Testis (tissue), 3 donors: ENCODE results near the gene RNF183. TPM values are rescaled to one million over a fixed set of nuclear protein-coding genes. Genes with fewer than 3 reads are reported as not detected.

Experiments
- DNase-seq: peaks from one replicate; pipeline ENCODE4 v3.0.0-alpha.2; 2019
- H3K27ac ChIP-seq, 2 donors: fragments of 200-600 bp; sonication (generic); one replicate each; pipeline ENCODE4 v1.5.1; 2019
- H3K27me3 ChIP-seq: fragments of 200-600 bp; sonication (generic); one replicate; pipeline ENCODE4 v1.5.1; 2019
- H3K36me3 ChIP-seq: fragments of 200-600 bp; sonication (generic); one replicate; pipeline ENCODE4 v1.5.1; 2017; ENCODE audit warnings: low read depth; ENCODE audit errors: missing control alignments
- H3K4me1 ChIP-seq: fragments of 200-600 bp; sonication (generic); one replicate; pipeline ENCODE4 v1.5.1; 2019
- H3K4me3 ChIP-seq, 2 donors: fragments of 200-600 bp; sonication (generic); one replicate each; pipeline ENCODE4 v1.5.1; 2017 to 2019
- H3K9me3 ChIP-seq: fragments of 200-600 bp; sonication (generic); one replicate; pipeline ENCODE4 v1.5.1; 2017
- POLR2A ChIP-seq: fragments of 450-650 bp; IDR thresholded peaks from one replicate; pipeline ENCODE4 v1.6.1; 2017; ENCODE audit warnings: antibody characterized with exemption, mild to moderate bottlenecking, moderate library complexity
- WGBS, 2 donors: methylation state at CpG; one replicate each; pipeline ENCODE4 v1.1.5; 2018; 5-methylcytosine and 5-hydroxymethylcytosine counted together
- intact Hi-C: fragments of 100-400 bp; cut with DNase I; formaldehyde crosslinking; loops from one replicate; pipeline ENCODE4 v1.15.1; 2023; ENCODE audit warnings: low total_unique reads
- polyA plus RNA-seq: library from polyadenylated mRNA; stranded (reverse); fragments of 350-450 nt; fragmentation: Illumina TruSeq; extraction: RNeasy Lipid Tissue Mini Kit (QIAGEN cat#74804); gene quantifications from one replicate; pipeline ENCODE4 v1.2.3, GENCODE V29; 2014; ENCODE audit warnings: low read depth, low replicate concordance; ENCODE audit not compliant: insufficient read depth
- total RNA-seq, 2 donors: library from RNA; depleted of rRNA; stranded (reverse); fragments of >200 nt; gene quantifications; one replicate each; pipeline ENCODE4 v1.2.3, GENCODE V29; 2016
- TF ChIP-seq, protein P1 (sequence below), 3 experiments: fragments of 450-650 bp in 2 of 3; fragments of 200-600 bp in 1 of 3; sonication (generic) in 1 of 3; IDR thresholded peaks; one replicate each; pipeline ENCODE4 v1.5.1; 2016 to 2019; ENCODE audit warnings: antibody characterized with exemption in 3 of 3, mild to moderate bottlenecking in 2 of 3, moderate library complexity in 1 of 3

The RNF183 gene
- total and polyA plus RNA-seq, 3 donors from 2014 or later: 1.7 to 7.5 (median 1.9) TPM

DNA sequence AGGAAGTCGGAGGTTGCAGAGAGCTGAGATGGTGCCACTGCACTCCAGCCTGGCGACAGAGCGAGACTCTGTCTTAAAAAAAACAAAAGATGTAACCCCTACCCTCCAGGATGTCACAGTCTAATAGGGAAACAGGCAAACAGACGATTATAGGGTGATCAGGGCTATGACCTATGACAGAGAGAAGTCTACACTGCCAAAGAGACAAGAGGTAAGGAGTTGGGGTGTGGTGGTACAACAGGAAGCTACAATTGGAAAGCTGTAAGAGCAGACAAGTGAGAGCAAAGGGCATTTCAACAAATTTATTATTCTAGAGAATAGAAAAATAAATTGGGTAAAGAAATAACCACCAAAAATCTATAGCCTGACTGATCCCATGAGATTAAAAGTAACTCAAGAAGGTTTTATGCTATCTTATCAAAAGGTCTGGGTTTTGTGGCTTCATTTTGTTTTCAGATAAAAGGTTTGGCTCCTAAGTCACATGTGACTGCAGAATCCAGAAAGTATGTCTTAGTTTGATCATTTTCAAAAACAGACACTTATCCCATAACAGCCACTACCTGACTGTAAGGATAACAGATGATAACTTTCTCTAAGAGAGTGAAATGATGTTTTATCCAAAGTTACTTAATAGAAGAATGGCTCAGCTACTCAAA lies 35.1 kb downstream of the RNF183 start:
- no peak overlapping the region for H3K27ac ChIP-seq
- TF ChIP-seq, protein P1, sequence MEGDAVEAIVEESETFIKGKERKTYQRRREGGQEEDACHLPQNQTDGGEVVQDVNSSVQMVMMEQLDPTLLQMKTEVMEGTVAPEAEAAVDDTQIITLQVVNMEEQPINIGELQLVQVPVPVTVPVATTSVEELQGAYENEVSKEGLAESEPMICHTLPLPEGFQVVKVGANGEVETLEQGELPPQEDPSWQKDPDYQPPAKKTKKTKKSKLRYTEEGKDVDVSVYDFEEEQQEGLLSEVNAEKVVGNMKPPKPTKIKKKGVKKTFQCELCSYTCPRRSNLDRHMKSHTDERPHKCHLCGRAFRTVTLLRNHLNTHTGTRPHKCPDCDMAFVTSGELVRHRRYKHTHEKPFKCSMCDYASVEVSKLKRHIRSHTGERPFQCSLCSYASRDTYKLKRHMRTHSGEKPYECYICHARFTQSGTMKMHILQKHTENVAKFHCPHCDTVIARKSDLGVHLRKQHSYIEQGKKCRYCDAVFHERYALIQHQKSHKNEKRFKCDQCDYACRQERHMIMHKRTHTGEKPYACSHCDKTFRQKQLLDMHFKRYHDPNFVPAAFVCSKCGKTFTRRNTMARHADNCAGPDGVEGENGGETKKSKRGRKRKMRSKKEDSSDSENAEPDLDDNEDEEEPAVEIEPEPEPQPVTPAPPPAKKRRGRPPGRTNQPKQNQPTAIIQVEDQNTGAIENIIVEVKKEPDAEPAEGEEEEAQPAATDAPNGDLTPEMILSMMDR (IDR thresholded peaks at IDR 0.05): no peak
- intact Hi-C loops: loop anchor here (5.0 kb wide), 1 partner anchor 46 kb away; the partner anchor contains the start of genes FKBP15 and SLC31A1
- H3K27me3 ChIP-seq: no peaks in the 10 kb centered on the region
- H3K9me3 ChIP-seq: no peaks in the 10 kb centered on the region
- 88 to 91% methylated on average over 4 of the region's 4 CpGs for WGBS, 2 donors
- H3K4me1 ChIP-seq: no peaks in the 10 kb centered on the region
- H3K4me3 ChIP-seq: no peak overlapping the region
- DNase-seq: no peak
- peaks cover 4% of the 10 kb centered on the region for H3K36me3 ChIP-seq

DNA sequence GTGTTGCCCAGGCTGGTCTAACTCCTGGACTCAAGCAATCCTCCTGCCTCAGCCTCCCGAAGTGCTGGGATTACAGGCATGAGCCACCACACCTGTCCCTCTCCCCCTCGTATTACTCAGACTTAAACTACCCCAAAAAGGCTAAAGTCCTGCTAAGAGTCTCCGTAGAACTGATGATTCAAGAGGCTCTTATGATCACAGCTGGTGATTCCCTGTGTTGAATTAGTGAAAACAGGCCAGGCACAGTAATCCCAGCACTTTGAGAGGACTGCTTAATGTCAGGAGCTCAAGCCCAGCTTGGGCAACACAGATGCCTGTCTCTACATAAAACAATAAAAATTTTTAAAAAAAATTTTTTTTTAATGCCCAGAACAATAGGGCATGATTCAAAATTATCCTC lies 37.0 kb downstream of the RNF183 start:
- Histone ChIP-seq H3K27ac (no peak overlapping the region), H3K9me3 (no peaks in the 10 kb centered on the region), H3K4me1 (no peaks in the 10 kb centered on the region), H3K36me3 (no peaks in the 10 kb centered on the region), H3K27me3 (no peaks in the 10 kb centered on the region), H3K4me3 (no peak overlapping the region)
- 84 to 91% methylated on average over 3 of the region's 3 CpGs for WGBS, 2 donors
- intact Hi-C loops: loop anchor here (5.0 kb wide), 1 partner anchor 44 kb away; the partner anchor contains the start of genes FKBP15 and SLC31A1
- TF ChIP-seq, protein P1 (IDR thresholded peaks at IDR 0.05): no peak
- no peak for TF ChIP-seq POLR2A
- no peak for DNase-seq

DNA sequence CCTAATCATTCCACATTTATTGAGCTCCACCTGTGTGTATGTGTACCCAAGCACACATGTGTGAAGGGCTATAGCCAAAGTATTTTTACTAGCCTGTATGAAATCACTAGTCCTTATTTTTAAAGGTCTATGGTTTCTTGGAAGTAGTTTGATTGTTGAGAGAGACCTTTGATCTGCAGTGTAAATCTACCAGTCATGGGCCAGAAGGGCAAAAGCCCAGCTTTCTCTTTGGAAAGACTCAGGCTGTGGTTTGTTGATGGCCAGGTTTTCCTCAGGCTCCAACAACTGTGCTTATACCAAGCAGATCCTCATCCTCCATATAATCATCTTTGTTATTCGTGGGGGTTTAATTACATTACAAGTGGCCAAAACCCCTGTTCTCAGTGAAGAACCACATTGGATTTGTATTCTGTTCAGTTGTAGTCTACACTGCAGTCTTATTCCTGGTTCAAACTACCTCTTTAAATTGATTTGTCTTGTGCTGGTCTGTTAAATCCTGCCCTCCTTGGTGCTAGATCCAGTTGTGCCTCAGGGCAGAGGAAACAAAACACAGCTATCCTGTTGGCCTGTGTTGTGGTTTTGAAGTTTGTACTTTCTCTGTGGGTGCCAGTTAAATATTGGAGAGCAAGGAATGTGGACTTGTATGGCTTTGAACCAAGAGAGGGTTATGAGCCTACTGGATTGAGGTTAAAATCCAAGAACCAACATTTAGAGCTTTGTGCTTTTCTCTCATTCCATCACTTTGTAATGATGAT lies 41.1 kb downstream of the RNF183 start:
- H3K4me3 ChIP-seq: no peak overlapping the region
- TF ChIP-seq, protein P1 (IDR thresholded peaks at IDR 0.05): no peak
- TF ChIP-seq POLR2A: no peak
- 82 to 100% methylated on average over 1 of the region's 1 CpG for WGBS, 2 donors
- no peaks in the 10 kb centered on the region for H3K9me3 ChIP-seq
- H3K27me3 ChIP-seq: no peaks in the 10 kb centered on the region
- no peaks in the 10 kb centered on the region for H3K4me1 ChIP-seq
- no peak overlapping the region for H3K27ac ChIP-seq
- no peaks in the 10 kb centered on the region for H3K36me3 ChIP-seq
- DNase-seq: no peak
- intact Hi-C loops: no loop called here

DNA sequence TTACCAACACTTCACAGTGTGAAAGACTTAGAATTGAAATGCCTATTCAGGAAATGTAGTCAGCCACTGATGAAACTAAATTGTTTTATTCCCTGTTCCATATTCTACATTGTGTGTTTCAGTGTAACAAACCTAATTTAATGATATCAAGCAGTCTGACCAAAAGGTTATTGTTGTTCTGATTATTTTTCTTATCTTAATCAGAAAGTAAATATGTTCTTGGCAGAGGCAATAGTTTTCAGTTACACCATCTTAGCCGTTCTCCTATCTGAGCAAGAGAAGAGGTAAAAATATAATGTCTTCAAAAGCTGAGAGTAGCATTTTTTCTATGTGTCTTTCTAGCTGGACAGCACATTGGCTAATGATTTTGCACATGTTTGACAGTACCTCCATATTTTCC lies 44.9 kb downstream of the RNF183 start:
- Histone ChIP-seq H3K36me3 (no peaks in the 10 kb centered on the region), H3K4me3 (no peak overlapping the region), H3K27ac (no peak overlapping the region), H3K9me3 (no peaks in the 10 kb centered on the region), H3K4me1 (no peaks in the 10 kb centered on the region), H3K27me3 (no peaks in the 10 kb centered on the region)
- DNase-seq: no peak
- WGBS, 2 donors: 54 to 73% methylated on average over 1 of the region's 1 CpG
- TF ChIP-seq, protein P1 (IDR thresholded peaks at IDR 0.05): no peak
- TF ChIP-seq POLR2A: no peak
- intact Hi-C loops: no loop called here
